GM12875 (cell line): ENCODE results near the gene GRIN3B.

Experiments used
- H3K4me3 ChIP-seq: one replicate; pipeline ENCODE4 v1.5.1; 2011; ENCODE audit warnings: low read depth, low read length, control low read depth
- TF ChIP-seq, protein P1 (sequence below): IDR thresholded peaks from 2 replicates; pipeline ENCODE4 v1.5.1; 2011; ENCODE audit warnings: low read depth, mild to moderate bottlenecking, control low read depth, inconsistent platforms, low read length, moderate library complexity, borderline replicate concordance; ENCODE audit not compliant: insufficient read depth

GRIN3B gene

DNA sequence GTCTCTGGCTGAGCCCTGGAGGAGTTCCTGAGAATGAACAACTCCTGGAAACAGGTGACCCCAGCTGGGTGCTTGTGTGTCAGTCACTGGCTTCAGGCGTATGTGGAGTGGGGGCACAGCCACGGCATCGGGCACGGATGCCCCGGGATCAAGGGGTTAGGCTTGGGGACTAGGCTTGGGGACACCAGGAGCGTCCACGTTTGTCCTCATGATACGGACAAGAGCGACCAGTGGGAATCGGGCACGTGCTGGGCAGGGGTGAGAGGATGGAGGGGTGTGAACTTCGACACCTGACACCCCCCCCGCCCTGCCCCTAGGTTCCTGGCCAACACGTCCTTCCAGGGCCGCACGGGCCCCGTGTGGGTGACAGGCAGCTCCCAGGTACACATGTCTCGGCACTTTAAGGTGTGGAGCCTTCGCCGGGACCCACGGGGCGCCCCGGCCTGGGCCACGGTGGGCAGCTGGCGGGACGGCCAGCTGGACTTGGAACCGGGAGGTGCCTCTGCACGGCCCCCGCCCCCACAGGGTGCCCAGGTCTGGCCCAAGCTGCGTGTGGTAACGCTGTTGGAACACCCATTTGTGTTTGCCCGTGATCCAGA lies 4.1 kb downstream of the GRIN3B start:
- TF ChIP-seq, protein P1, sequence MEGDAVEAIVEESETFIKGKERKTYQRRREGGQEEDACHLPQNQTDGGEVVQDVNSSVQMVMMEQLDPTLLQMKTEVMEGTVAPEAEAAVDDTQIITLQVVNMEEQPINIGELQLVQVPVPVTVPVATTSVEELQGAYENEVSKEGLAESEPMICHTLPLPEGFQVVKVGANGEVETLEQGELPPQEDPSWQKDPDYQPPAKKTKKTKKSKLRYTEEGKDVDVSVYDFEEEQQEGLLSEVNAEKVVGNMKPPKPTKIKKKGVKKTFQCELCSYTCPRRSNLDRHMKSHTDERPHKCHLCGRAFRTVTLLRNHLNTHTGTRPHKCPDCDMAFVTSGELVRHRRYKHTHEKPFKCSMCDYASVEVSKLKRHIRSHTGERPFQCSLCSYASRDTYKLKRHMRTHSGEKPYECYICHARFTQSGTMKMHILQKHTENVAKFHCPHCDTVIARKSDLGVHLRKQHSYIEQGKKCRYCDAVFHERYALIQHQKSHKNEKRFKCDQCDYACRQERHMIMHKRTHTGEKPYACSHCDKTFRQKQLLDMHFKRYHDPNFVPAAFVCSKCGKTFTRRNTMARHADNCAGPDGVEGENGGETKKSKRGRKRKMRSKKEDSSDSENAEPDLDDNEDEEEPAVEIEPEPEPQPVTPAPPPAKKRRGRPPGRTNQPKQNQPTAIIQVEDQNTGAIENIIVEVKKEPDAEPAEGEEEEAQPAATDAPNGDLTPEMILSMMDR: no peak
- H3K4me3 ChIP-seq: no peak overlapping the region

DNA sequence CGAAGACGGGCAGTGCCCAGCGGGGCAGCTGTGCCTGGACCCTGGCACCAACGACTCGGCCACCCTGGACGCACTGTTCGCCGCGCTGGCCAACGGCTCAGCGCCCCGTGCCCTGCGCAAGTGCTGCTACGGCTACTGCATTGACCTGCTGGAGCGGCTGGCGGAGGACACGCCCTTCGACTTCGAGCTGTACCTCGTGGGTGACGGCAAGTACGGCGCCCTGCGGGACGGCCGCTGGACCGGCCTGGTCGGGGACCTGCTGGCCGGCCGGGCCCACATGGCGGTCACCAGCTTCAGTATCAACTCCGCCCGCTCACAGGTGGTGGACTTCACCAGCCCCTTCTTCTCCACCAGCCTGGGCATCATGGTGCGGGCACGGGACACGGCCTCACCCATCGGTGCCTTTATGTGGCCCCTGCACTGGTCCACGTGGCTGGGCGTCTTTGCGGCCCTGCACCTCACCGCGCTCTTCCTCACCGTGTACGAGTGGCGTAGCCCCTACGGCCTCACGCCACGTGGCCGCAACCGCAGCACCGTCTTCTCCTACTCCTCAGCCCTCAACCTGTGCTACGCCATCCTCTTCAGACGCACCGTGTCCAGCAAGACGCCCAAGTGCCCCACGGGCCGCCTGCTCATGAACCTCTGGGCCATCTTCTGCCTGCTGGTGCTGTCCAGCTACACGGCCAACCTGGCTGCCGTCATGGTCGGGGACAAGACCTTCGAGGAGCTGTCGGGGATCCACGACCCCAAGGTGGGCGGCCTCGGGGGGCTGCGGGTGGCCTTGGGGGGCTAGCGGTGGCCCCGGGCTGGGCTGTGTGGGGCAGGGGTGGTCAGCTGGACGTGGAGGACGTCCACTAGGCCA lies 4.8 kb downstream of the GRIN3B start:
- H3K4me3 ChIP-seq: no peak overlapping the region
- TF ChIP-seq, protein P1: no peak

DNA sequence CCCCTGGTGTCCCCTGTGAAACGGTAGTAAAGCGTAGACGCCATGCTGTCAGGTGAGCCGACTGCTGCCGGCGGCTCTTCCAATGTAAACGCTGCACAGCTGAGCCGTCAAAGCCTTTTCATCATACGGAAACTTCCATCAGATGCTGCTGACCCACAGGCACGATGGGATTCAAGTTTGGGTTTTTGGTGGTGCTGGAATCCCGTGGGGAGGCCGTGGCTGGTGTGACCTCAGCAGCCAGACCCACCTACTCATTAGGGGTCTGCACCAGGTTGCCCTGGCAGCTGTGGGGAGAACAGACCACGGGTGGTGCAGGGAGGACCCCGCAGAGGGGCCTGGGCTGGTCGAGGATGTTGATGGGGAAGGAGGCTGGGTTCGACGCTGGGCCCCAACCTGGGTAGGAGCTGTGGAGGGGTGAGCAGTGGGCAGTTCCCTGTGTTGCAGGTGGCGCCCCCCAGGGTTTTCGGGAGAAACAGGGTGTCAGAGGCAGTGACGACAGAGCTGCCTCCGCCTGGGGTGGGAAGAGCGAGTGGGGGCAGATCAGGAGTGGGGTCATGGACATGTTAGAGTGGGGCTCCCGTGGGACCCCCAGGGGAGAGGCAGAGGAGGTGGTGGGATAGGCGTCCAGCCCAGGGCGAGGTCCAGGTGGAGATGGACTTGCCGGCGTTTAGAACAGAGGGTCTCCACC lies 6.6 kb downstream of the GRIN3B start:
- H3K4me3 ChIP-seq: no peak overlapping the region
- TF ChIP-seq, protein P1: no peak

DNA sequence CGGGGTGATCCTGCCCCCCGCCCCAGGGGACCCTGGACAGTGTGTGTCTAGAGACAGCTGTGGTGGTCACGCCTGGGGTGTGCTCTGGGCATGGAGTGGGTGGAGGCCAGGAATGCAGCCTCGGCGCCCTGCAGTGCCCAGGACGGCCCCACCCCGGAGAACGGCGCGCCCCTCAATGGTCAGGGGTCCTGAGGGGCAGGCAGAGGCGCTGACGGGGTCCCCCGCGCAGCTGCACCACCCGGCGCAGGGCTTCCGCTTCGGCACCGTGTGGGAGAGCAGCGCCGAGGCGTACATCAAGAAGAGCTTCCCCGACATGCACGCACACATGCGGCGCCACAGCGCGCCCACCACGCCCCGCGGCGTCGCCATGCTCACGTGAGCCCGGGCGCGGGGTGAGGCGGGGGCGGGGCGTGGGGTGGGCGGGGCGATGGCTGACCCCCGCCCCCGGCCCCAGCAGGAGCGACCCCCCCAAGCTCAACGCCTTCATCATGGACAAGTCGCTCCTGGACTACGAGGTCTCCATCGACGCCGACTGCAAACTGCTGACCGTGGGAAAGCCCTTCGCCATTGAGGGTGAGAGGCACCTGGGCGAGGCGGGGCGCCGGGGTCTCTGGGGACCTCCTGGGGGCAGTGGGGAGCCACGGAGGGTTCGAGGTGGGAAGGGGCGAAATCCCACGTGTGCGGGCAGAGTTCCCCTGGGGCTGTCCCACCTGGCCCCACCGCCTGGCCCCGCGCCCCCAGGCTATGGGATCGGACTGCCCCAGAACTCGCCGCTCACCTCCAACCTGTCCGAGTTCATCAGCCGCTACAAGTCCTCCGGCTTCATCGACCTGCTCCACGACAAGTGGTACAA lies 7.4 kb downstream of the GRIN3B start:
- no peak overlapping the region for H3K4me3 ChIP-seq
- TF ChIP-seq, protein P1: no peak

DNA sequence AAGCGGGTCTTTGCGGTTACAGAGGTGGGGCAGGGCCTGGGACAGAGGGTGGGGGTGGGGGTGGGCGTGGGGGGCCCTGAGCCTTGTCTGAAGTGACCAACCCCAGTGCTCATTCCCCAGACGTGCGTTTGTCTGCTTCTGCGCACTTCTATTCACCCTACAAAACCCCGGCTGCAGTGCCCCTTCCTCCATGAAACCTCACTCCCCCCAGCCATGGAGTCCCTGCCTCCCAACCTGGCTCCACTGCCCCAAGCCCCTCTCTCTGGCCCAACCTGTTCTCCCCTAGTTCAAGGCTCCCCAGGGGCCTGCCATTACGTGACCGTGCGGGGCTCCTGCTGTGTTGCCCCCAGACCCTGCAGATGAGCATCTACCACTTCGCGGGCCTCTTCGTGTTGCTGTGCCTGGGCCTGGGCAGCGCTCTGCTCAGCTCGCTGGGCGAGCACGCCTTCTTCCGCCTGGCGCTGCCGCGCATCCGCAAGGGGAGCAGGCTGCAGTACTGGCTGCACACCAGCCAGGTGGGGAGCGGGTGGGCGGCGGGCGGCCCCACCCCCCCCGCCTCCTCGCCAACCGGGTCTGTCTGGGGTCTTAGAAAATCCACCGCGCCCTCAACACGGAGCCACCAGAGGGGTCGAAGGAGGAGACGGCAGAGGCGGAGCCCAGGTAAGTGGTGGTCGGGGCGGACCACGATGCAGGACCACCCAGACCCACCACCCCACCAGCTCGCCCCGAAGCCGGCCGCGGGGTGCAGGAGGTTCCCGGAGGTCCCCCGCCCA lies 8.2 kb downstream of the GRIN3B start:
- no peak overlapping the region for H3K4me3 ChIP-seq
- TF ChIP-seq, protein P1: no peak

DNA sequence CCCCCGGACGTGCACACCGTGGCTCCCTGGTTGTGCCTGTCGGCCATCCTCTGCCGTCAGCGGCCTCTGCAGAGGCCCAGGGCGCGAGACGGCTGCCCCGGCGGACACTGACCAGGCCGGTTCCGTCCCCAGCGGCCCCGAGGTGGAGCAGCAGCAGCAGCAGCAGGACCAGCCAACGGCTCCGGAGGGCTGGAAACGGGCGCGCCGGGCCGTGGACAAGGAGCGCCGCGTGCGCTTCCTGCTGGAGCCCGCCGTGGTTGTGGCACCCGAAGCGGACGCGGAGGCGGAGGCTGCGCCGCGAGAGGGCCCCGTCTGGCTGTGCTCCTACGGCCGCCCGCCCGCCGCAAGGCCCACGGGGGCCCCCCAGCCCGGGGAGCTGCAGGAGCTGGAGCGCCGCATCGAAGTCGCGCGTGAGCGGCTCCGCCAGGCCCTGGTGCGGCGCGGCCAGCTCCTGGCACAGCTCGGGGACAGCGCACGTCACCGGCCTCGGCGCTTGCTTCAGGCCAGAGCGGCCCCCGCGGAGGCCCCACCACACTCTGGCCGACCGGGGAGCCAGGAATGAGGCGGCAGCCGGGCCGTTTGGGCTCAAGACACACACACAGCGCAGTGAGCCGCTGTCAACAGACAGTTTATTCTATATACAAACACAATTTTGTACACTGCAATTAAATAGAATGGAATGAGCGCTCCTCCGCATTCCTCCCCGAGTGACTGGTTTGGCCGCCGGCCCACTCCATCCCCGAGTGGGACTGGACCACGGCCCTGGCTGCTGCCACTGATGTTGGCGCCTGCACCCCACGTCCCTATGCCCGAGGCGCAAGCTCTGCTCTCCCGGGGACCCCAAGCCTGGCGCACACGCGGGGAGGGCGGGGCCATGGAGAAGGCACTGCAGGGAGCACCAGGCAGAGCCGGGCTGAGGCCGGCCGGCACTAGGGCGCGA lies 9.1 kb downstream of the GRIN3B start:
- no peak overlapping the region for H3K4me3 ChIP-seq
- TF ChIP-seq, protein P1: no peak
